GM12874 (cell line): ENCODE measurements around the gene CHST9.

Experiments
- TF ChIP-seq, protein P1 (sequence below): IDR thresholded peaks from 2 replicates; pipeline ENCODE4 v1.5.1; 2011; ENCODE audit warnings: low read depth, mild to moderate bottlenecking, control low read depth, low read length, moderate library complexity; ENCODE audit not compliant: insufficient read depth

The CHST9 gene

DNA sequence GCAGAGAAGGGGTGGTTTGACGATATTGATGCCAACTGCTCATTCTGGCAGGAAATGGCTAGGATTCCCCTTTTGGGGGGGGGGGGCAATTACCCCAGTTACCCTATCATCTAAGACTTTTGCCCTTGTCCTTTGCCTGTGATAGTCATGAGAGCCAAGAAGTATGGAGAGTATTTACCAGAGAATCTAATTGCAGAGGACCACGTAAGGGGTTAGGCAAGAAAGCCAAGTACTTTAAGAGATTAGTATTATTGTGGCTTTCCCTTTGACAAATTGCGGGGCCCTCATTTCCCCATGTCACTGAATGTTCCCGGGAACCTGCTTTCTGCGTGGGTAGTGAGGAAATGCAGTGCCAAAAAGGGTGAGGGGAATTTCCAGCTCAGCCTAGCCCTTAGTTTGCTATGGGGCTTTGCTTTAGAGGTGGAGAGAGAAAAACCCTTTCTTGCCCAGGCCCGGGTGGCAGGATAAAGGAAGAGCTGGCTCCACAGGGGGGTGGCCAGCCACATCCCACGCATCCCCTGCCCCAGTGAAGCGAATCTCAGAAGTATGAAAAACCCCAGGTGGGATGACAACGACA, 321.1 kb downstream of the CHST9 start:
- TF ChIP-seq, protein P1, sequence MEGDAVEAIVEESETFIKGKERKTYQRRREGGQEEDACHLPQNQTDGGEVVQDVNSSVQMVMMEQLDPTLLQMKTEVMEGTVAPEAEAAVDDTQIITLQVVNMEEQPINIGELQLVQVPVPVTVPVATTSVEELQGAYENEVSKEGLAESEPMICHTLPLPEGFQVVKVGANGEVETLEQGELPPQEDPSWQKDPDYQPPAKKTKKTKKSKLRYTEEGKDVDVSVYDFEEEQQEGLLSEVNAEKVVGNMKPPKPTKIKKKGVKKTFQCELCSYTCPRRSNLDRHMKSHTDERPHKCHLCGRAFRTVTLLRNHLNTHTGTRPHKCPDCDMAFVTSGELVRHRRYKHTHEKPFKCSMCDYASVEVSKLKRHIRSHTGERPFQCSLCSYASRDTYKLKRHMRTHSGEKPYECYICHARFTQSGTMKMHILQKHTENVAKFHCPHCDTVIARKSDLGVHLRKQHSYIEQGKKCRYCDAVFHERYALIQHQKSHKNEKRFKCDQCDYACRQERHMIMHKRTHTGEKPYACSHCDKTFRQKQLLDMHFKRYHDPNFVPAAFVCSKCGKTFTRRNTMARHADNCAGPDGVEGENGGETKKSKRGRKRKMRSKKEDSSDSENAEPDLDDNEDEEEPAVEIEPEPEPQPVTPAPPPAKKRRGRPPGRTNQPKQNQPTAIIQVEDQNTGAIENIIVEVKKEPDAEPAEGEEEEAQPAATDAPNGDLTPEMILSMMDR = no peak

GRCh38 chr18:26863122-26863879, 321.8 kb downstream of the CHST9 start:
- TF ChIP-seq, protein P1 = no peak

DNA sequence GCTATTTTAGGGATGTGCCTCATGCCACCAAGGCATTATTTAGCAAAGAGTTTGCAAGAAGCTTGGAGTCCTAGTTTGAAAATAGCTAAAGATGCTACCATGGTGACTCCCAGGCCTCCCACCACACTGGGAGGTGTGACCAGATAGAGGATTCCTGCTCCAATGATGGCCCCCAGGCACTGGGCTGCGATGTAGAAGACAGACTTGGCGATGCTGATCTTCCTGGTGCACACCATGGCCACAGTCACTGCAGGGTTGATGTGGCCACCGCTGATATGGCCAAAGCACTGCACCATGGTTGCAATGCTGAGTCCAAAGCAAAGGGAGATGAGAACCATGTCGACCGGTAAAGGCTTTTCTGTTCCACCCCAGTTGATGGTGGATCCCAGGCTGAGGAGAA, 323.0 kb downstream of the CHST9 start:
- TF ChIP-seq, protein P1 = no peak
